Measurements from ENCODE around the gene BFSP2. TPM values are rescaled to one million over a fixed set of nuclear protein-coding genes. Genes with fewer than 3 reads are reported as not detected.
"Not testable (repeated sequence)": the region's sequence is repeated elsewhere in the genome, so short reads cannot be mapped to it uniquely, and the experiment has no call there.

Gene BFSP2
- total RNA-seq, 4 donors from 2014 or later: not detected

DNA sequence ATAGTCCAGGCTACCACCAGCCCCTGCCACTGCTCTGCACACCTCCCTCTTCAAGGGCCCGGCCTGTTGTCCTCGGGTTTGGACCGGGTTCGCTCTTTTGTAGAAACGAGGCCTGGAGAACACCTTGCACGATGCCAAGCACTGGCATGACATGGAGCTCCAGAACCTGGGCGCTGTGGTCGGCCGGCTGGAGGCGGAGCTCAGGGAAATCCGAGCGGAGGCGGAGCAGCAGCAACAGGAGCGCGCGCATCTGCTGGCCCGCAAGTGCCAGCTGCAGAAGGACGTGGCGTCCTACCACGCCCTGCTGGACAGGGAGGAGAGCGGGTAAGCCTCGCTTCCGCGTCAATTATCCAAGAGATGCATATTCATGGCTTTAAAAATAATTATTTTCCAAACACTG is 72.4 kb downstream of the BFSP2 start:
- H3K4me3 ChIP-seq: no peak overlapping the region
- no peak overlapping the region for H3K27ac ChIP-seq
- ATAC-seq (peak in 1 of 2 donors; percentile 20), DNase-seq (peak in 1 of 2 donors; percentile 44)
- H3K4me1 ChIP-seq: peaks cover 7 to 15% of the 10 kb centered on the region in 2 donors
- in situ Hi-C loops (cut with MboI; ENCODE audit: low sequenced_read_pairs in 4 of 4) (no loop called here), intact Hi-C loops (cut with DNase I; ENCODE audit: low total_unique reads) (no loop called here)
- H3K27me3 ChIP-seq: no peaks in the 10 kb centered on the region
- no peaks in the 10 kb centered on the region for H3K9me3 ChIP-seq
- TF ChIP-seq POLR2A (IDR thresholded peaks at IDR 0.05): no peak
- TF ChIP-seq, protein P1, sequence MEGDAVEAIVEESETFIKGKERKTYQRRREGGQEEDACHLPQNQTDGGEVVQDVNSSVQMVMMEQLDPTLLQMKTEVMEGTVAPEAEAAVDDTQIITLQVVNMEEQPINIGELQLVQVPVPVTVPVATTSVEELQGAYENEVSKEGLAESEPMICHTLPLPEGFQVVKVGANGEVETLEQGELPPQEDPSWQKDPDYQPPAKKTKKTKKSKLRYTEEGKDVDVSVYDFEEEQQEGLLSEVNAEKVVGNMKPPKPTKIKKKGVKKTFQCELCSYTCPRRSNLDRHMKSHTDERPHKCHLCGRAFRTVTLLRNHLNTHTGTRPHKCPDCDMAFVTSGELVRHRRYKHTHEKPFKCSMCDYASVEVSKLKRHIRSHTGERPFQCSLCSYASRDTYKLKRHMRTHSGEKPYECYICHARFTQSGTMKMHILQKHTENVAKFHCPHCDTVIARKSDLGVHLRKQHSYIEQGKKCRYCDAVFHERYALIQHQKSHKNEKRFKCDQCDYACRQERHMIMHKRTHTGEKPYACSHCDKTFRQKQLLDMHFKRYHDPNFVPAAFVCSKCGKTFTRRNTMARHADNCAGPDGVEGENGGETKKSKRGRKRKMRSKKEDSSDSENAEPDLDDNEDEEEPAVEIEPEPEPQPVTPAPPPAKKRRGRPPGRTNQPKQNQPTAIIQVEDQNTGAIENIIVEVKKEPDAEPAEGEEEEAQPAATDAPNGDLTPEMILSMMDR (IDR thresholded peaks at IDR 0.05 in 4 of 5, conservative IDR thresholded peaks at IDR 0.05 in 1 of 5): no peak
- H3K36me3 ChIP-seq: no peaks in the 10 kb centered on the region

- Histone ChIP-seq H3K4me1 (peaks cover 3 to 19% of the 10 kb centered on the region in 2 donors), H3K27ac (peak overlapping the region in 1 of 4 donors; percentile 15), H3K36me3 (no peaks in the 10 kb centered on the region), H3K4me3 (no peak overlapping the region), H3K27me3 (no peaks in the 10 kb centered on the region), H3K9me3 (no peaks in the 10 kb centered on the region)
- TF ChIP-seq POLR2A (IDR thresholded peaks at IDR 0.05): no peak
- TF ChIP-seq, protein P1 (IDR thresholded peaks at IDR 0.05 in 4 of 5, conservative IDR thresholded peaks at IDR 0.05 in 1 of 5): no peak
- no peak for DNase-seq
- intact Hi-C loops (cut with DNase I; ENCODE audit: low total_unique reads) (no loop called here), in situ Hi-C loops (cut with MboI; ENCODE audit: low sequenced_read_pairs in 4 of 4) (no loop called here)
- ATAC-seq: no peak
These were observed 73.0 kb downstream of the BFSP2 start for GRCh38 chr3:133472889-133473288.

- H3K27me3 ChIP-seq; in situ Hi-C loops (cut with MboI; ENCODE audit: low sequenced_read_pairs in 4 of 4); H3K36me3 ChIP-seq; H3K4me3 ChIP-seq; ATAC-seq; intact Hi-C loops (cut with DNase I; ENCODE audit: low total_unique reads); H3K9me3 ChIP-seq; DNase-seq: not testable (repeated sequence)
- H3K4me1 ChIP-seq: peaks cover 0 to 19% of the 10 kb centered on the region in 2 donors
- H3K27ac ChIP-seq: peak overlapping the region; percentile 34 to 76 (median 57)
These were observed 73.8 kb downstream of the BFSP2 start for GRCh38 chr3:133473472-133474191.

DNA sequence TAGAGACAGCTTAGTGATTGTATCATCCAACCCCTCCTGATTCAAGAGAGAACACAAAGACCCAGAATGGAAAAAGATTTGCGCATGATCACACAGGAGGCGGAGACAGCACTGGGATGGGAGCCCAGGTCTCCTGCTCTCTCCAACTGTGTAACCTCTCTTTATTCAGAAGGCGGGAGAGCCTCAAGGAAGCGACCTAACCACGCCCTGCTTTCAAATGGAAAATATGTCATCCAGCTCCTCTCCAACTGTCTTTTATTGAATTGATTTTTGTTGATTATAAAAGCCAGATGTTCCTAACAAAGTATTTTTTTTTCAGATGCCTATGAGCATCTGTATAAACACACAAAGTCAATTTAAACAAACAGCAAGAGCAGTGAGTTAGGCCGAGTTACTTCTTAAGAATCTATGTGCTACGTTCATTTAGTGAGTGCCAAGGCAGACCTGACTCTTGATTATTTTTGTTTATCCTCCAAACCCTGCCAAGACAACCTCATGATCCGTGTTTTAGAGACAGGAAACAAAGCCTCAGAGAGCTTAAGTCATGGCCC is 74.5 kb downstream of the BFSP2 start:
- no peak for TF ChIP-seq POLR2A (IDR thresholded peaks at IDR 0.05)
- TF ChIP-seq, protein P1 (IDR thresholded peaks at IDR 0.05 in 4 of 5, conservative IDR thresholded peaks at IDR 0.05 in 1 of 5): no peak
- DNase-seq (peak; percentile 42 to 59), ATAC-seq (peak; percentile 71 to 87)
- intact Hi-C loops (cut with DNase I; ENCODE audit: low total_unique reads) (no loop called here), in situ Hi-C loops (cut with MboI; ENCODE audit: low sequenced_read_pairs in 4 of 4) (no loop called here)
- Histone ChIP-seq H3K4me1 (peaks cover 0 to 19% of the 10 kb centered on the region in 2 donors), H3K27ac (peak overlapping the region; percentile 47 to 76 (median 57)), H3K36me3 (no peaks in the 10 kb centered on the region), H3K4me3 (no peak overlapping the region), H3K27me3 (no peaks in the 10 kb centered on the region), H3K9me3 (no peaks in the 10 kb centered on the region)

DNA sequence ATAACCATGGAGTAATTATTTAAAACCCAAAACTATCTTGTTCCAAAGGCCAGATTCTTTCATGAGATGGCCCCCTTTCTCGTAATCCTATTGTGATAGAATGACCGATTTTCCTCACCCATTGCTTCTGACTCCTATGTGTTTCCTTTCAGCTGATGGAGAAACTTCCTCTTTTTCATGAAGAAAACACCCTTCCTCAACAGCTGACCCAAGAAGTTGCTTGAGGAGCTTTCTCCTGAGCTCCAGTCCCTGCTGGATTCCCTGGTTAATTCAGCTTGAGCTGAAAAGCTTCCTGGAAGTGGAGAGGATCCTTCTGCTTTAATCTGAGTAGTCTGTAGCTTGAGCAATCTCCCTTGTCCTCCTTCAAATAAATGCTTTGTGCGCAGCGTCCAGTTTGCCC is 75.0 kb downstream of the BFSP2 start:
- H3K27me3 ChIP-seq: no peaks in the 10 kb centered on the region
- H3K4me3 ChIP-seq: no peak overlapping the region
- ATAC-seq (no peak), DNase-seq (no peak)
- H3K4me1 ChIP-seq: peaks cover 0 to 19% of the 10 kb centered on the region in 2 donors
- H3K27ac ChIP-seq: peak overlapping the region; percentile 39 to 57 (median 52)
- intact Hi-C loops (cut with DNase I; ENCODE audit: low total_unique reads): no loop called here
- H3K9me3 ChIP-seq: no peaks in the 10 kb centered on the region
- in situ Hi-C loops (cut with MboI; ENCODE audit: low sequenced_read_pairs in 4 of 4): no loop called here
- no peaks in the 10 kb centered on the region for H3K36me3 ChIP-seq
- no peak for TF ChIP-seq POLR2A (IDR thresholded peaks at IDR 0.05)
- TF ChIP-seq, protein P1 (IDR thresholded peaks at IDR 0.05 in 4 of 5, conservative IDR thresholded peaks at IDR 0.05 in 1 of 5): no peak

Data from gastrocnemius medialis (tissue), 4 donors.